Measurements from ENCODE around the gene PXYLP1.

PXYLP1 gene

DNA sequence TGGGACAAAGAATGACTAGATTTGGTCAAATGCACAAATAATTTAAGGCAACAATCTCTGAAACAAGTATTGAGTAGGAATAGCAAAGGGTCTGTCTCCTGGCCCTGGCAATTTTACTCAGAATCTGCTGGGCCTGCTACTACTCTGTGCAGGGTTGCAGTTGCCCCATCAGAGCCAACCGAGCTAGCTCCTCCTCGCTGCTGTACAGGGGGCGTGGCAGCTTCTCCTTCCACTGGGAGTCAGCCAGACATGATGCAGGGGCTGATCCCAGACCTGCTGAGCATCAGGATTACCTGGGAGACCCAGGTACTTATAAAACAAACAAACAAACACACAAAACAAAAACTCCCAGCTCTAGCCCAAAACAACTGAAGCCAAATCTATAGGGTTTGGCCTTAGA, 30.5 kb upstream of the PXYLP1 start:
- TF ChIP-seq, protein P1, sequence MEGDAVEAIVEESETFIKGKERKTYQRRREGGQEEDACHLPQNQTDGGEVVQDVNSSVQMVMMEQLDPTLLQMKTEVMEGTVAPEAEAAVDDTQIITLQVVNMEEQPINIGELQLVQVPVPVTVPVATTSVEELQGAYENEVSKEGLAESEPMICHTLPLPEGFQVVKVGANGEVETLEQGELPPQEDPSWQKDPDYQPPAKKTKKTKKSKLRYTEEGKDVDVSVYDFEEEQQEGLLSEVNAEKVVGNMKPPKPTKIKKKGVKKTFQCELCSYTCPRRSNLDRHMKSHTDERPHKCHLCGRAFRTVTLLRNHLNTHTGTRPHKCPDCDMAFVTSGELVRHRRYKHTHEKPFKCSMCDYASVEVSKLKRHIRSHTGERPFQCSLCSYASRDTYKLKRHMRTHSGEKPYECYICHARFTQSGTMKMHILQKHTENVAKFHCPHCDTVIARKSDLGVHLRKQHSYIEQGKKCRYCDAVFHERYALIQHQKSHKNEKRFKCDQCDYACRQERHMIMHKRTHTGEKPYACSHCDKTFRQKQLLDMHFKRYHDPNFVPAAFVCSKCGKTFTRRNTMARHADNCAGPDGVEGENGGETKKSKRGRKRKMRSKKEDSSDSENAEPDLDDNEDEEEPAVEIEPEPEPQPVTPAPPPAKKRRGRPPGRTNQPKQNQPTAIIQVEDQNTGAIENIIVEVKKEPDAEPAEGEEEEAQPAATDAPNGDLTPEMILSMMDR (IDR thresholded peaks at IDR 0.05): no peak

DNA sequence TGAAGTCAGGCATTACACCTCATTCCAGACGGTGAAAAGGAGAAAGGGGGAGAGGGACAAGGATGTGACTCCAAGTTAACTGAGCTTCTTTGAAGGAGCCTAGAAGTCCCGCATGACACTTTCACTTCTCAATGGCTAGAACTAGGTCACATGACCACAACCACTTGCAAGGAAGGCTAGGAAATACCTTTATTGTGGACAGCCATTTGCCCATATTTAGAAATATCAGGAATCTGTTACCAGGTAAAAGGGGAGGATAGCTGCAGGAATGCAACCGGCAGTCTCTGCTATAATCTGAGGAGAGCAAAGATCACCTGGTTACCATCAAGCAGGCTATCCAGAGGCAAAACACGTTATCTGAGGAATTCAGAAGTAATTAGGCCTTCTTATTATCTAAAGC, 28.9 kb upstream of the PXYLP1 start:
- TF ChIP-seq, protein P1 (IDR thresholded peaks at IDR 0.05): no peak

DNA sequence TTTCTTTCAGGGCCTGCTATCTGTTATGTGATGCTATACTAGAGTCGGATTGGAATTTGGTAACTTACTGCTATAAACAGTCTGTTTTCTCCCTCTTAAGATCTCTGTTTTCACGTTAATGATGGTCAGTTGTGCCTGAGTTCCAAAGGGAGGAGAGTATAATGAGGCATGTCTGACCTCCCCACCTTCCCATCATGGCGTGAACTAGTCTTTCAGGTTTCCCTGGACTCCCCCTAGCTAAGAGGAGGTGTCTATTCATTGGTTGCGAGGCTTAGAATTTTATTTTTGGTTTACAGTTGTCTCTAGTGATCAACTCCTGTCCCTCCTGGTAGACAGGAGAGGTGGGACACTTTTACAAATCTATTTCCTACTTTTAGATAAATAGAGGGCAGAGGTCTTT, 27.8 kb upstream of the PXYLP1 start:
- TF ChIP-seq, protein P1 (IDR thresholded peaks at IDR 0.05): no peak

DNA sequence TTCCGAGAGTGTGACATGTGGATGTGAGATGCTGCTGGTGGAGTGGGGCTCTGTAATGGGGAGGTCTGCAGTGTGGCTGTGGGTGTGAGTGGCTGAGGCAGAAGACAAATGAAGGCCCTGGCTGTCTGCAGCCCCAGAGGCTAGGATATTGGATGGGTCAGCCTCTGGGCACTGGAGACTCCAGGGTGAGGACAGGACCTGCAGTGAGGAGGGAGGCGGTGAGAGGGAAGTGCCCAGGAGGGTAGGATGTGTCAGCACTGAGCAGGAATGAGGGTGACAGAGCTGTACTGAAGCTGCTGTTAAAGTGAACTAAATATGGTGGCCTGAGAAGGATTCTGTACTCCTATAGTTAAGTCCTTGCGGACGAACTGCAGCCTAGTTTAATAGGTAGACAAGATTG, 27.3 kb upstream of the PXYLP1 start:
- TF ChIP-seq, protein P1 (IDR thresholded peaks at IDR 0.05): no peak

DNA sequence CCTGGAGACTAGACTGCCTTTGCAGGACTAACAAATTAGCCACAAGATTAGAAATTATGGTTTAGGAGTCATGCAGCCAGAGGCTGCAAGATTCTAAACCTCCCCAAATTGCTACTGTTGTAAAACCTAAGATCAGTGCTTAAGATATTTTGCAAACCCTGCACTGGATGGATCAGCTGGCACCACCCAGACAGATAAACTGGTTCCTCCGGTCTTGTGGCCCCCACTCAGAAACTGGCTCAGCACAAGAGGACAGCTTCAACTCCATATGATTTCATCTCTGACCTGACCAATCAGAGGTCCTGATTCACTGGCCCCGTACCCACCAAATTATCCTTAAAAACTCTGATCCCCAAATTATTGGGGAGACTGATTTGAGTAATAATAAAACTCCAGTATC, 19.5 kb upstream of the PXYLP1 start:
- TF ChIP-seq, protein P1 (IDR thresholded peaks at IDR 0.05): no peak

DNA sequence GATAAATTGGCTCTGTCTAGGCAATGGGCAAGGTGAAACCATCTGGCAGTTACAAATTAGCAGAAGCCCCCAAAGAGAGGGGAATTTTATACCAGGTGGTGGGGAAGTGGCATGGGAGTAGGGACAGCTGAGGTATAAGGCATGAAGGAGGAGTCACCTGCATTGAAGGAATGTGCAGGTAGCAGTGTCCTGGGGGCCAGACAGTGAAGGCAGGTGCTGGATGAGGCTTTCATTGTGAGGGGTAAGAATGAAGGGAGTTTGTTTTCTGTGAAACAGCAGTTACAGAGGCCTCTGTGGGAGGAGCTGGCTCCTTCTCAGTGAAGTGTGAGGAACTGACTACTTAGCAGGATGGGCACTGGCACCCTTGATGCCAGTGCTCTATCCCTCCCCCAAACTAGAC, 19.1 kb upstream of the PXYLP1 start:
- TF ChIP-seq, protein P1 (IDR thresholded peaks at IDR 0.05): no peak

DNA sequence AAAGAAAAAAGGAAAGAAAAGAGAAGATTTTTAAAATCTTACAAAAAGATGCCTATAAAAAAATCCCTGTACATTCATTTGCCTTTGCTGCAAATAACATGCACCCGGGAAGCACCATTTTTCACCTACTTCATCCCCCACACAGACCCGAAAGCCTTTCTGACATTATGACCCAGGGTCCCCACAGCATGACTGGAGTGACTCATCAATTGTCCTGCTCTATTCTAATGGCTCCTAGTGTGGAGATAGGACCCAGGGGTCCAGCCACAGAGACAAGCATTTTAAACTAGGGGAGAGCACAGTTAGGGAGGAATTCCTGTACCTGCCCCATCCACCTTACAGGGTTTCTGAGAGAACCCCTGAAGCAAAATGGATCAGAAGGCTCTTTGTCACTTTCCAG, 14.7 kb upstream of the PXYLP1 start:
- TF ChIP-seq, protein P1 (IDR thresholded peaks at IDR 0.05): no peak

DNA sequence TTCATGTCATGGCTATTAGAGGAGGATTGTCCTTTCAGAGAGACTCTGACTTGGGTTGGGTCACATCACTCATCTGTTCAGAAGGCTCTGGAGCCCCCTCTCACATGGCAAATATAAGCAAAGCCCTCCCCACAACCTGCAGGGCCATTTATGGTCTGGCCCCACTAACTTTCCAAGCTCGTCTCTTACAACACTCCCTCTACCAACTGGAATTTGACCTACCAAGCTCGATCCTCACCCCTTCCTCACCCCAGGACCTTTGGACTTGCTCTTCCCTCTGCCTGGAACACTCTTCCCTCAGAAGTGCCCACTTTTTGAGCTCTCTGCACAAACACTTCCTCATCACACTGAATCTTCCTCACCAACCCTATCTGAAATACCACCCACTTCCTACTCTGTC, 14.2 kb upstream of the PXYLP1 start:
- TF ChIP-seq, protein P1 (IDR thresholded peaks at IDR 0.05): no peak
